Esophagus squamous epithelium (tissue), 5 donors: Measurements from ENCODE around the gene ADK. TPM values are rescaled to one million over a fixed set of nuclear protein-coding genes. Genes with fewer than 3 reads are reported as not detected.

ENCODE experiments used
- DNase-seq: peaks from one replicate; lab custom pipeline; 2025; lab: John Stamatoyannopoulos, UW
- H3K27ac ChIP-seq, 4 donors: fragments of 200-600 bp; sonication (generic); one replicate each; pipeline ENCODE4 v1.5.1; 2016 to 2019; ENCODE audit warnings: mild to moderate bottlenecking in 1 of 4
- H3K27me3 ChIP-seq, 4 donors: fragments of 200-600 bp; sonication (generic); 1 replicate in 3 of 4; 2 replicates in 1 of 4; pipeline versions ENCODE4 v1.5.1 to v1.6.0; 2017 to 2021; ENCODE audit warnings: antibody characterized with exemption in 1 of 4
- H3K36me3 ChIP-seq, 3 donors: fragments of 200-600 bp; sonication (generic); one replicate each; pipeline ENCODE4 v1.5.1; 2016 to 2019
- H3K4me1 ChIP-seq, 3 donors: fragments of 200-600 bp; sonication (generic); one replicate each; pipeline ENCODE4 v1.5.1; 2017 to 2019
- H3K4me3 ChIP-seq, 4 donors: fragments of 200-600 bp; sonication (generic); 1 replicate in 3 of 4; 2 replicates in 1 of 4; pipeline ENCODE4 v1.5.1; 2016 to 2019; ENCODE audit warnings: mild to moderate bottlenecking in 2 of 4, moderate library complexity in 1 of 4
- H3K9me3 ChIP-seq, 3 donors: fragments of 200-600 bp; sonication (generic); one replicate each; pipeline ENCODE4 v1.5.1; 2016 to 2019
- CTCF ChIP-seq, 6 experiments: fragments of 450-650 bp in 4 of 6; fragments of 200-600 bp in 2 of 6; sonication (generic) in 2 of 6; IDR thresholded peaks; one replicate each; pipeline ENCODE4 v1.5.1; 2016 to 2019; ENCODE audit warnings: antibody characterized with exemption in 6 of 6, mild to moderate bottlenecking in 4 of 6, moderate library complexity in 4 of 6
- POLR2A ChIP-seq, 4 donors: fragments of 450-650 bp; IDR thresholded peaks; one replicate each; pipeline ENCODE4 v1.6.1; 2017; ENCODE audit warnings: antibody characterized with exemption in 4 of 4, mild to moderate bottlenecking in 4 of 4, moderate library complexity in 3 of 4
- WGBS, 2 donors: methylation state at CpG; one replicate each; pipeline ENCODE4 v1.1.5; 2018; 5-methylcytosine and 5-hydroxymethylcytosine counted together
- intact Hi-C: fragments of 100-400 bp; cut with DNase I; formaldehyde crosslinking; loops from one replicate; pipeline ENCODE4 v1.15.0; 2022
- total RNA-seq, 4 donors: library from RNA; depleted of rRNA; stranded (reverse); fragments of >200 nt; gene quantifications; one replicate each; pipeline ENCODE4 v1.1.0, GENCODE V29; 2016
- donor health status: DM: yes; HTN: yes; CAD: no.

ADK gene
- total RNA-seq, 4 donors from 2014 or later, result 43.3 to 78.4 (median 68.4) TPM

GRCh38 chr10:74705358-74705980 lies 554.4 kb downstream of the ADK start:
- Histone ChIP-seq H3K4me1 (no peaks in the 10 kb centered on the region), H3K27ac (no peak overlapping the region), H3K4me3 (no peak overlapping the region), H3K27me3 (no peaks in the 10 kb centered on the region), H3K36me3 (peaks cover 0 to 34% (median 0%) of the 10 kb centered on the region in 3 donors), H3K9me3 (no peaks in the 10 kb centered on the region)
- intact Hi-C loops, result no loop called here
- WGBS, 2 donors, result 78 to 81% methylated on average over 3 of the region's 3 CpGs
- no peak for TF ChIP-seq POLR2A (IDR thresholded peaks at IDR 0.05)
- TF ChIP-seq CTCF (IDR thresholded peaks at IDR 0.05), result no peak
- no peak for DNase-seq

- TF ChIP-seq POLR2A (IDR thresholded peaks at IDR 0.05) (no peak), CTCF (IDR thresholded peaks at IDR 0.05) (no peak)
- no peaks in the 10 kb centered on the region for H3K9me3 ChIP-seq
- no peak for DNase-seq
- 87 to 92% methylated on average over 3 of the region's 3 CpGs for WGBS, 2 donors
- no peaks in the 10 kb centered on the region for H3K4me1 ChIP-seq
- H3K36me3 ChIP-seq, result peaks cover 0 to 33% (median 0%) of the 10 kb centered on the region in 3 donors
- no peak overlapping the region for H3K4me3 ChIP-seq
- H3K27me3 ChIP-seq, result no peaks in the 10 kb centered on the region
- intact Hi-C loops, result no loop called here
- no peak overlapping the region for H3K27ac ChIP-seq
Measured at GRCh38 chr10:74706966-74707365, 555.9 kb downstream of the ADK start.

- intact Hi-C loops, result no loop called here
- no peak overlapping the region for H3K4me3 ChIP-seq
- no peak overlapping the region for H3K27ac ChIP-seq
- no peak for TF ChIP-seq POLR2A (IDR thresholded peaks at IDR 0.05)
- WGBS, 2 donors, result 88 to 100% methylated on average over 2 of the region's 2 CpGs
- no peaks in the 10 kb centered on the region for H3K4me1 ChIP-seq
- peaks cover 0 to 24% (median 0%) of the 10 kb centered on the region in 3 donors for H3K36me3 ChIP-seq
- DNase-seq, result no peak
- no peaks in the 10 kb centered on the region for H3K9me3 ChIP-seq
- H3K27me3 ChIP-seq, result no peaks in the 10 kb centered on the region
Measured at GRCh38 chr10:74708246-74708645, 557.2 kb downstream of the ADK start.

GRCh38 chr10:74718208-74718607 lies 567.2 kb downstream of the ADK start:
- 88 to 90% methylated on average over 1 of the region's 1 CpG for WGBS, 2 donors
- peaks cover 0 to 20% (median 13%) of the 10 kb centered on the region in 3 donors for H3K9me3 ChIP-seq
- H3K36me3 ChIP-seq, result peaks cover 0 to 22% (median 0%) of the 10 kb centered on the region in 3 donors
- TF ChIP-seq CTCF (IDR thresholded peaks at IDR 0.05) (no peak), POLR2A (IDR thresholded peaks at IDR 0.05) (no peak)
- no peak for DNase-seq
- no peak overlapping the region for H3K4me3 ChIP-seq
- H3K27ac ChIP-seq, result no peak overlapping the region
- no peaks in the 10 kb centered on the region for H3K27me3 ChIP-seq
- no peaks in the 10 kb centered on the region for H3K4me1 ChIP-seq
- intact Hi-C loops, result no loop called here

GRCh38 chr10:74728225-74728624 lies 577.2 kb downstream of the ADK start:
- intact Hi-C loops, result no loop called here
- Histone ChIP-seq H3K4me1 (no peaks in the 10 kb centered on the region), H3K27ac (no peak overlapping the region), H3K9me3 (no peaks in the 10 kb centered on the region), H3K4me3 (no peak overlapping the region), H3K27me3 (no peaks in the 10 kb centered on the region), H3K36me3 (no peaks in the 10 kb centered on the region)
- DNase-seq, result no peak
- TF ChIP-seq CTCF (IDR thresholded peaks at IDR 0.05) (no peak), POLR2A (IDR thresholded peaks at IDR 0.05) (no peak)
- WGBS, 2 donors, result 86 to 88% methylated on average over 1 of the region's 1 CpG
